IMR-90 (cell line): ENCODE data around the gene IQGAP2.

Source experiments
- CEBPB ChIP-seq: IDR thresholded peaks from 2 replicates; pipeline ENCODE4 v1.6.1; 2012; ENCODE audit warnings: low read depth, low read length, improper control_type of control experiment
- CTCF ChIP-seq: conservative IDR thresholded peaks from 2 replicates; pipeline ENCODE4 v1.5.1; 2012; ENCODE audit warnings: mild to moderate bottlenecking, low read depth, low read length, improper control_type of control experiment
- MXI1 ChIP-seq: IDR thresholded peaks from 2 replicates; pipeline ENCODE4 v1.6.1; 2012; ENCODE audit warnings: low read depth, mild to moderate bottlenecking, low read length, moderate library complexity, borderline replicate concordance
- POLR2A ChIP-seq: IDR thresholded peaks from 2 replicates; pipeline ENCODE4 v1.6.1; 2012; ENCODE audit warnings: mild to moderate bottlenecking, low read depth, low read length
- RAD21 ChIP-seq: IDR thresholded peaks from 2 replicates; pipeline ENCODE4 v1.6.1; 2012; ENCODE audit warnings: low read length, improper control_type of control experiment

GRCh38 chr5:76408104-76408654 is 5.1 kb downstream of the IQGAP2 start:
- TF ChIP-seq CTCF (no peak), RAD21 (no peak), POLR2A (no peak), CEBPB (no peak), MXI1 (no peak)
